ENCODE data around the gene APOD. TPM values are rescaled to one million over a fixed set of nuclear protein-coding genes. Genes with fewer than 3 reads are reported as not detected.
A peak's percentile ranks its signal among the peaks of the same experiment; 100 is the strongest.
"Not testable (repeated sequence)": the region's sequence is repeated elsewhere in the genome, so short reads cannot be mapped to it uniquely, and the experiment has no call there.

Gene APOD
- total RNA-seq, 2 donors from 2014 or later = 0.30 to 0.54 TPM

- ATAC-seq, H3K9me3 Mint-ChIP-seq, H3K36me3 Mint-ChIP-seq, H3K27ac Mint-ChIP-seq: not testable (repeated sequence)
- DNase-seq (ENCODE audit: low spot score in 2 of 2) = peak in 1 of 2 donors; percentile 51
Observed at GRCh38 chr3:195622012-195622411, 38.3 kb upstream of the APOD start.

GRCh38 chr3:195621095-195621494 lies 37.4 kb upstream of the APOD start:
- not testable (repeated sequence) for ATAC-seq; H3K27ac Mint-ChIP-seq; DNase-seq (ENCODE audit: low spot score in 2 of 2); H3K9me3 Mint-ChIP-seq; H3K36me3 Mint-ChIP-seq

GRCh38 chr3:195620476-195620875 lies 36.7 kb upstream of the APOD start:
- H3K36me3 Mint-ChIP-seq, H3K9me3 Mint-ChIP-seq, ATAC-seq, H3K27ac Mint-ChIP-seq: not testable (repeated sequence)
- peak in 1 of 2 donors; percentile 47 for DNase-seq (ENCODE audit: low spot score in 2 of 2)

- H3K36me3 Mint-ChIP-seq, H3K27ac Mint-ChIP-seq, ATAC-seq, H3K9me3 Mint-ChIP-seq: not testable (repeated sequence)
- peak in 1 of 2 donors; percentile 31 for DNase-seq (ENCODE audit: low spot score in 2 of 2)
Observed at GRCh38 chr3:195619591-195620369, 36.0 kb upstream of the APOD start.

- not testable (repeated sequence) for H3K27ac Mint-ChIP-seq, H3K36me3 Mint-ChIP-seq, H3K9me3 Mint-ChIP-seq, ATAC-seq
- peak in 1 of 2 donors; percentile 49 for DNase-seq (ENCODE audit: low spot score in 2 of 2)
Observed at GRCh38 chr3:195617784-195618659, 34.3 kb upstream of the APOD start.

GRCh38 chr3:195617134-195617533 lies 33.4 kb upstream of the APOD start:
- not testable (repeated sequence) for DNase-seq (ENCODE audit: low spot score in 2 of 2); H3K36me3 Mint-ChIP-seq; ATAC-seq; H3K9me3 Mint-ChIP-seq; H3K27ac Mint-ChIP-seq

- H3K9me3 Mint-ChIP-seq = no peaks in the 10 kb centered on the region
- no peak for ATAC-seq
- no peak overlapping the region for H3K27ac Mint-ChIP-seq
- peaks cover 0 to 7% of the 10 kb centered on the region in 2 donors for H3K36me3 Mint-ChIP-seq
- peak in 1 of 2 donors; percentile 42 for DNase-seq (ENCODE audit: low spot score in 2 of 2)
Observed at GRCh38 chr3:195616681-195617080, 32.9 kb upstream of the APOD start.

- ATAC-seq; H3K9me3 Mint-ChIP-seq; DNase-seq (ENCODE audit: low spot score in 2 of 2); H3K36me3 Mint-ChIP-seq; H3K27ac Mint-ChIP-seq: not testable (repeated sequence)
Observed at GRCh38 chr3:195615952-195616537, 32.3 kb upstream of the APOD start.

- peak; percentile 65 to 66 for ATAC-seq
- Mint-ChIP-seq H3K27ac (peak overlapping the region in 1 of 2 donors; percentile 64), H3K36me3 (peaks cover 0 to 13% of the 10 kb centered on the region in 2 donors)
- DNase-seq (ENCODE audit: low spot score in 2 of 2) = peak in 1 of 2 donors; percentile 48
- not testable (repeated sequence) for H3K9me3 Mint-ChIP-seq
Observed at GRCh38 chr3:195614672-195615504, 31.1 kb upstream of the APOD start.

GRCh38 chr3:195613468-195614069 lies 29.8 kb upstream of the APOD start:
- DNase-seq (ENCODE audit: low spot score in 2 of 2) = peak in 1 of 2 donors; percentile 44
- peaks cover 2 to 25% of the 10 kb centered on the region in 2 donors for H3K36me3 Mint-ChIP-seq
- H3K27ac Mint-ChIP-seq = peak overlapping the region in 1 of 2 donors; percentile 64
- ATAC-seq = no peak
- H3K9me3 Mint-ChIP-seq = peaks cover 2 to 18% of the 10 kb centered on the region in 2 donors

GRCh38 chr3:195612075-195612800 lies 28.5 kb upstream of the APOD start:
- no peak for ATAC-seq
- peak in 1 of 2 donors; percentile 13 for DNase-seq (ENCODE audit: low spot score in 2 of 2)
- H3K9me3 Mint-ChIP-seq = peaks cover 10 to 28% of the 10 kb centered on the region in 2 donors
- peaks cover 9 to 38% of the 10 kb centered on the region in 2 donors for H3K36me3 Mint-ChIP-seq
- no peak overlapping the region for H3K27ac Mint-ChIP-seq

- Mint-ChIP-seq H3K9me3 (peaks cover 15 to 38% of the 10 kb centered on the region in 2 donors), H3K36me3 (peaks cover 17 to 55% of the 10 kb centered on the region in 2 donors), H3K27ac (peak overlapping the region in 1 of 2 donors; percentile 78)
- peak in 1 of 2 donors; percentile 64 for DNase-seq (ENCODE audit: low spot score in 2 of 2)
- peak; percentile 94 for ATAC-seq
Observed at GRCh38 chr3:195609229-195609628, 25.5 kb upstream of the APOD start.

GRCh38 chr3:195601785-195602184 lies 18.0 kb upstream of the APOD start:
- H3K36me3 Mint-ChIP-seq = peaks cover 9 to 12% of the 10 kb centered on the region in 2 donors
- peaks cover 3 to 12% of the 10 kb centered on the region in 2 donors for H3K9me3 Mint-ChIP-seq
- not testable (repeated sequence) for ATAC-seq; DNase-seq (ENCODE audit: low spot score in 2 of 2); H3K27ac Mint-ChIP-seq

GRCh38 chr3:195601382-195601781 lies 17.6 kb upstream of the APOD start:
- Mint-ChIP-seq H3K36me3 (peaks cover 8 to 9% of the 10 kb centered on the region in 2 donors), H3K27ac (no peak overlapping the region), H3K9me3 (peaks cover 3 to 12% of the 10 kb centered on the region in 2 donors)
- ATAC-seq (no peak), DNase-seq (ENCODE audit: low spot score in 2 of 2) (no peak)

- not testable (repeated sequence) for H3K36me3 Mint-ChIP-seq, ATAC-seq, H3K27ac Mint-ChIP-seq, H3K9me3 Mint-ChIP-seq
- peak in 1 of 2 donors; percentile 35 for DNase-seq (ENCODE audit: low spot score in 2 of 2)
Observed at GRCh38 chr3:195599926-195600325, 16.2 kb upstream of the APOD start.
